ENCODE results near the gene ABCC4.

The ABCC4 gene

DNA sequence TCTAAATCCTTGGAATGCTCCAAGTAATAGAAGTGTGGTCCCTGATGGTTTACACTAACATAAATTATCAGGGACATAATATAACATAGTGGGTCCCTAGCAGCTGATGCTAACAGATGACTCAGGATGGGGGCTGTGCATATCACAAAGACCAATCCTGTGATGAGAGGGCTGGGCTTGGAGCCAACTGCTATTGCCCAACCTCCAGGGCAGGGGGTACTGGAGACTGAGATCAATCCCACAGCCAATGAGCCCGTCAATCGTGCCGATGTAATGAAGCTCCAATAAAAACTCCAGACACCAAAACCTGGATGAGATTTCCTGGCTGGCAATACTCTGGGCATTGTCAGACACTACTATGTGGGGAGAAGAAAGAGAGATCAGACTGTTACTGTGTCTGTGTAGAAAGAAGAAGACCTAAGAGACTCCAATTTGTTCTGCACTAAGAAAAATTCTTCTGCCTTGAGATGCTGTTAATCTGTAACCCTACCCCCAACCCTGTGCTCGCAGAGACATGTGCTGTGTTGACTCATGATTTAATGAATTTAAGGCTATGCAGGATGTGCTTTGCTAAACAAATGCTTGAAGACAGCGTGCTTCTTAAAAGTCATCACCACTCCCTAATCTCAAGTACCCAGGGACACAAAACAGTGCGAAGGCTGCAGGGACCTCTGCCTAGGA, 33.4 kb downstream of the ABCC4 start:
- TF ChIP-seq, protein P1, sequence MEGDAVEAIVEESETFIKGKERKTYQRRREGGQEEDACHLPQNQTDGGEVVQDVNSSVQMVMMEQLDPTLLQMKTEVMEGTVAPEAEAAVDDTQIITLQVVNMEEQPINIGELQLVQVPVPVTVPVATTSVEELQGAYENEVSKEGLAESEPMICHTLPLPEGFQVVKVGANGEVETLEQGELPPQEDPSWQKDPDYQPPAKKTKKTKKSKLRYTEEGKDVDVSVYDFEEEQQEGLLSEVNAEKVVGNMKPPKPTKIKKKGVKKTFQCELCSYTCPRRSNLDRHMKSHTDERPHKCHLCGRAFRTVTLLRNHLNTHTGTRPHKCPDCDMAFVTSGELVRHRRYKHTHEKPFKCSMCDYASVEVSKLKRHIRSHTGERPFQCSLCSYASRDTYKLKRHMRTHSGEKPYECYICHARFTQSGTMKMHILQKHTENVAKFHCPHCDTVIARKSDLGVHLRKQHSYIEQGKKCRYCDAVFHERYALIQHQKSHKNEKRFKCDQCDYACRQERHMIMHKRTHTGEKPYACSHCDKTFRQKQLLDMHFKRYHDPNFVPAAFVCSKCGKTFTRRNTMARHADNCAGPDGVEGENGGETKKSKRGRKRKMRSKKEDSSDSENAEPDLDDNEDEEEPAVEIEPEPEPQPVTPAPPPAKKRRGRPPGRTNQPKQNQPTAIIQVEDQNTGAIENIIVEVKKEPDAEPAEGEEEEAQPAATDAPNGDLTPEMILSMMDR (IDR thresholded peaks at IDR 0.05; ENCODE audit: control insufficient read depth, extremely low read depth, insufficient read depth) = no peak
- H3K4me3 ChIP-seq (ENCODE audit: low read depth, low read length) = no peak overlapping the region
- DNase-seq (ENCODE audit: low read depth) = peak; percentile 73

DNA sequence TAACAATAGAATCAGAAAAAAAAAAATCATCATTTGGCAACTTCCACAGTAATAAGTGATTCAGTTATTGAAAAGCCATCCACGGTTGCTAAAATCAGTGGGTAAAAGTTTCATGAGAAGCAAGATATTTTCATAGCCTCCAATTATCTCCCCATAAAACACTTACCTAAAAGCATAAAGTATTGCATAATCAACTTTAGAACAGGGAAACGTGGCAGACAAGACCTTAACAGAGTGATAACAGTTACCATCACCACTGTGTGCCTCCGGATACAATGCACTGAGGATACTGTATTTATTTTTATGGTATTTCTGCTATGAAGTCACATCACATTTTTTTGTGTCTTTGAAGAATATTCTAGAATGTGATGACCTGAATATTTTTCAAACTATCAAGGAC, 37.0 kb downstream of the ABCC4 start:
- TF ChIP-seq, protein P1 (IDR thresholded peaks at IDR 0.05; ENCODE audit: control insufficient read depth, extremely low read depth, insufficient read depth) = no peak
- H3K4me3 ChIP-seq (ENCODE audit: low read depth, low read length) = no peak overlapping the region
- no peak for DNase-seq (ENCODE audit: low read depth)

DNA sequence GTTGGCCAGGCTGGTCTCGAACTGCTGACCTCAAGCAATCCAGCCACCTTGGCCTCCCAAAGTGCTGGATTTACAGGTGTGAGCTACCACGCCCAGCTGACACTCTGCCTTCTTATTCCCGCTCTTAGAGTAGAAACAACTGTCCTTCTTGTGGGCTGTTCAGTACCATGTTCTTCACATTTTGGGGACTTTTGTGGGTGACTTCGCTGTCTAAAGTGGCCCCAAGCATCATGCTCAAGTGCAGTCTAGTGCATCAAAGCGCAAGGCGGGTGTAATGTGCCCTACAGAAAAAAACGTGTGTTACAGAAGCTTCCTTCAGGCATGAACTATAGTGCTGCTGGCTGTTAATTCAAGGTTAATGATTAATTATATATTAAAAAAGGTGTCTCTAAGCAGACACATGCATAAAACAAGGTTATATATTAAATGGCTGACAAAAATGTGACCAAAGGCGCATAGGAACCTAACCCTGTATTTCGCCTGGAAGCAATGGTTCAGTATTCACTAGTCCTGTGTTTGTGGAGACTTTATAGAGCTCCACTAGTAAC, 38.3 kb downstream of the ABCC4 start:
- no peak overlapping the region for H3K4me3 ChIP-seq (ENCODE audit: low read depth, low read length)
- TF ChIP-seq, protein P1 (IDR thresholded peaks at IDR 0.05; ENCODE audit: control insufficient read depth, extremely low read depth, insufficient read depth) = no peak
- DNase-seq (ENCODE audit: low read depth) = no peak

DNA sequence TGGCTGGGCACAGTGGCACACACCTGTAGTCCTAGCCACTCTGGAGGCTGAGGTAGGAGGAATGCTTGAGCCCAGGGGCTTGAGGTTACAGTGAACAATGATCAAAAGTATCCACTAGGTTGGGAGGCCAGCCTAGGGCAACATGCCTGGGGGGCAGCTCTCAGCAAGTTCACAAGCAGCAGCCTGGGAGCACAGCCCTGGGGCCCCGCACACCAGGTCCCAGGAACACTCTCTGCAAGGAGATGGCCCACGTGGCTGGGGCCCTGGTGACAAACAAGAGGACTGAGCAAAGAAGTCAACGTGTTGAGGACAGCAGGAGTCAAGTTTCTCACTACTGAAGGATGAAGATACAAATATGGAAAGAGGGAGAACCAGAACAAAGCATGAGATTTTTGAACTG, 39.3 kb downstream of the ABCC4 start:
- TF ChIP-seq, protein P1 (IDR thresholded peaks at IDR 0.05; ENCODE audit: control insufficient read depth, extremely low read depth, insufficient read depth) = no peak
- no peak for DNase-seq (ENCODE audit: low read depth)
- H3K4me3 ChIP-seq (ENCODE audit: low read depth, low read length) = no peak overlapping the region

DNA sequence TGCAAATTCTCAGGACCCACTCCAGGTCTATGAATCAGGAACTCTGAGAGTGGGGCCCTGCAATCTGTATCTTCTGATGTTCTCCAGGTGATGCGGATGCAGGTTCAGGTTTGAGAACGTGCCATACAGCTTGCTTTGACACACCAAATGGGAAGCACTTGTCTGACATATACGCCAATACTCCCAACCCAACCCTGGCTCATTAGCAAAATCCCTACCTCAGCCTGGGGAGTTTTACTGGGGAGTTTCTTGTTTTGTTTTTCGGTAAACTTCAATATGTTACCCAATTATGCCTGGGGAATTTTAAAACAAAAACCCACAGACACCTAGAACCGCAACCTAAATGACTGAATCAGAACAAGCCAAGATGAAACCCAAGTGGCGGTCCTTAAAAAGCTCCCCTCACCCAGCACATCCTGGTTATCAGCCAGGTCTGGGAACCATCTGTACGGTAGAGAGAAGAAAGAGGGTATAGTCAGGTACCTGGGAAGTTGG, 41.2 kb downstream of the ABCC4 start:
- H3K4me3 ChIP-seq (ENCODE audit: low read depth, low read length) = no peak overlapping the region
- TF ChIP-seq, protein P1 (IDR thresholded peaks at IDR 0.05; ENCODE audit: control insufficient read depth, extremely low read depth, insufficient read depth) = no peak
- no peak for DNase-seq (ENCODE audit: low read depth)

DNA sequence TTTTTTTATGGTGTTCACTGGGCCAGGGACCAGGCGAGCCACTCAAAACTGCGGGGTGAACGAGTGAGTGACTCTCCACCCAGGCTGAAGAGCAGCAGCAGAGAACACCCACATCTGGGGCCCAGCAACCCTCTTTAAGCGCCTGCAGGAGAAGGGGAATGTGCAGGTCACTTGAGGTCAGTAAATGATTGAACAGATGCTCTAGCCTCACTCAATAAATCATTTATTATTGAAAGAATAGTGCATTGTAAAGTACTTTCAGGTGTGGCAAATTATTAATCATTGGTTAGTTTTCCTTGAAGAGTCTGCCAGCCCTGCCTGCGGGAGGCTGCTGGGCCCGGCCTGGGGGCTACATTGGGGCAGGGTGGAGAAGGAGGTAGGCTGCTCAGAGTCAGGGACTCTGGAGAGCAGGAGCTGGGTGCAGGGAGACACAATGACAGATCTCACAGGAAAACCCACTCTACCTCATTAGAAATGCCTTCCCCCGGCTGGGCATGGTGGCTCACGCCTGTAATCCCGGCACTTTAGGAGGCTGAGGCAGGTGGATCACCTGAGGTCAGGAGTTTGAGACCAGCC, 42.5 kb downstream of the ABCC4 start:
- TF ChIP-seq, protein P1 (IDR thresholded peaks at IDR 0.05; ENCODE audit: control insufficient read depth, extremely low read depth, insufficient read depth) = no peak
- no peak for DNase-seq (ENCODE audit: low read depth)

More for the DNA sequence above, 42.5 kb downstream of the ABCC4 start:
- no peak overlapping the region for H3K4me3 ChIP-seq (ENCODE audit: low read depth, low read length)
